Mesodermal cell (in vitro differentiated cells): ENCODE results near the gene RYR2.
"Not testable (repeated sequence)": the region's sequence is repeated elsewhere in the genome, so short reads cannot be mapped to it uniquely, and the experiment has no call there.

Source experiments
- H3K27ac ChIP-seq: 2 replicates; pipeline ENCODE4 v1.7.0; 2013; ENCODE audit warnings: mild to moderate bottlenecking, low read depth, low read length, moderate library complexity; ENCODE audit not compliant: severe bottlenecking
- H3K36me3 ChIP-seq: 2 replicates; pipeline ENCODE4 v1.7.1; 2013; ENCODE audit warnings: mild to moderate bottlenecking, low read length, moderate library complexity; ENCODE audit not compliant: control insufficient read depth, insufficient read depth
- H3K4me1 ChIP-seq: one replicate; pipeline ENCODE4 v1.7.1; 2013; ENCODE audit warnings: mild to moderate bottlenecking, low read length; ENCODE audit not compliant: insufficient read depth, control insufficient read depth, poor library complexity, severe bottlenecking
- H3K4me3 ChIP-seq: 2 replicates; pipeline ENCODE4 v1.7.0; 2013; ENCODE audit warnings: low read length, control low read depth, mild to moderate bottlenecking; ENCODE audit not compliant: insufficient read depth, poor library complexity, severe bottlenecking; ENCODE audit errors: extremely low read depth
- H3K9me3 ChIP-seq: 2 replicates; pipeline ENCODE4 v1.7.1; 2013; ENCODE audit warnings: mild to moderate bottlenecking, low read length, moderate library complexity; ENCODE audit not compliant: control insufficient read depth
- WGBS, 2 experiments: methylation state at CpG; one replicate each; pipeline ENCODE4 v1.1.5; 2013; ENCODE audit warnings: missing lambda C conversion rate in 2 of 2; ENCODE audit not compliant: insufficient coverage in 2 of 2; 5-methylcytosine and 5-hydroxymethylcytosine counted together

Gene RYR2

DNA sequence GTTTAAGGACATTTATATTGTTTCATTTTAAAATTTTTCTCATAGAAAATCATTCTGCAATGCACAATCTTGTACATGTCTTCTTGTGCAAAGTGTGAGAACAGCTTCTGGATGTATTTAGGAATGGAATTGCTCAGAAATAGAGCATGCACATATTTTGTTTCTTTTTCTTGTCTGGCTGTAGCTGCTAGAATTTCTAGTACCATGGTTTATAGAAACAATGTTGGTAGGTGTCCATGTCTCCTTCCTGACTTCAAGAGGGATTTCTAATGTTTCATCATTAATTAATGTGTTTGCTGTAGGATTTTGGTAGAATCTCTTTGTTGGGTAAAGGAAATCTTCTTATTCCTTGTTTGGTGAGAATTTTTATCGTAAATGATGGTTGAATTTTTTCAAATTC is 99.0 kb downstream of the RYR2 start:
- H3K27ac ChIP-seq: no peak overlapping the region
- H3K36me3 ChIP-seq: no peaks in the 10 kb centered on the region
- no peak overlapping the region for H3K4me3 ChIP-seq
- peaks cover 7% of the 10 kb centered on the region for H3K4me1 ChIP-seq
- WGBS, 2 experiments: 86% methylated on average over 1 of the region's 1 CpG; no CpG with 5 or more reads in 1 of the 2 experiments
- no peaks in the 10 kb centered on the region for H3K9me3 ChIP-seq

DNA sequence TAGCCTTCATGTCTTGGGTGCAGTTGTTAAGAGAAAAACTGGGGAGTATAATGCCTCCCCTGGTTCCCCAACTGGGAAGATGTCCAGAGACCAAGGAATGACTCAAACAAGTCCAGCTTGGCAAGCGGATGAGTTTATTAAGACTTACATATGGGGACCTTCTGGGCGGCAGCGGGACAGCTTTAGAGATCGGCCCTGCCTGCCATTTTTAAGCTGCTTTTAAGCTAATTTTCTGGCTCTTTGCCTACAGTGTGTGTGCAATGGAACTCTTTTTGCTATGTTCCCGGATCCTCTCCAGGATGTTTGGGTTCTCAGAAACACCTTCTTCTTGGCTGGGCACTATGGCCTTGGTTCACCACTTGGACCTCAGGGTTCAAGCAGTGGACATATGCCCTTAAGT is 99.5 kb downstream of the RYR2 start:
- H3K4me3 ChIP-seq: no peak overlapping the region
- H3K4me1 ChIP-seq: peaks cover 7% of the 10 kb centered on the region
- no peak overlapping the region for H3K27ac ChIP-seq
- H3K9me3 ChIP-seq: no peaks in the 10 kb centered on the region
- 90 to 95% methylated on average over 4 to 5 of the region's 5 CpGs for WGBS, 2 experiments
- no peaks in the 10 kb centered on the region for H3K36me3 ChIP-seq

GRCh38 chr1:237145379-237146135 is 103.6 kb downstream of the RYR2 start:
- no peaks in the 10 kb centered on the region for H3K36me3 ChIP-seq
- peaks cover 7% of the 10 kb centered on the region for H3K4me1 ChIP-seq
- H3K9me3 ChIP-seq: no peaks in the 10 kb centered on the region
- peak overlapping the region; percentile 91 for H3K27ac ChIP-seq
- no peak overlapping the region for H3K4me3 ChIP-seq
- WGBS, 2 experiments: 84 to 87% methylated on average over 4 of the region's 4 CpGs

DNA sequence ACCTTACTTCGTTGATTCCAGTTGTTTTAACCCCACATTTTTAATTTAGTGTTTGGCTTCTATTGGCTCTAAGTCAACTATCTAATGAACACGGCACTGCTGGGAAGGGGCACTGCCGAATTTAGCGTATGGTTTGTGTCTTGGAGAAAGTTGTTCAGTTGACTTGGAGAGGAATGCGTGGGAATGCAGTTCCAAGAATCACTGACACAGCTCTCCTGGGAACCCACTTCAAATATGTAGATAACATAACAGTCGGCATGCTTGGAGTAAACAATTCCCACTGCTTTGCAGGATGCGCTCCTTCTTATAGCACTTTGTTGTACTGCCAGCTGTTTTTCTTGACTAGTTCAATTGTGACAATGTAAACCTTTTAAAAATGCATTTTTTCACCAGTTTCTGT is 104.3 kb downstream of the RYR2 start:
- Histone ChIP-seq H3K36me3 (no peaks in the 10 kb centered on the region), H3K4me3 (no peak overlapping the region), H3K4me1 (peaks cover 7% of the 10 kb centered on the region), H3K9me3 (no peaks in the 10 kb centered on the region), H3K27ac (peak overlapping the region; percentile 91)
- 59 to 75% methylated on average over 4 to 5 of the region's 7 CpGs for WGBS, 2 experiments

GRCh38 chr1:237149857-237150256 is 107.9 kb downstream of the RYR2 start:
- 85% methylated on average over 2 of the region's 3 CpGs; no CpG with 5 or more reads in 1 of the 2 experiments for WGBS, 2 experiments
- Histone ChIP-seq H3K36me3 (no peaks in the 10 kb centered on the region), H3K9me3 (no peaks in the 10 kb centered on the region), H3K27ac (no peak overlapping the region), H3K4me3 (no peak overlapping the region), H3K4me1 (peaks cover 13% of the 10 kb centered on the region)

GRCh38 chr1:237151979-237152378 is 110.0 kb downstream of the RYR2 start:
- H3K4me1 ChIP-seq, H3K9me3 ChIP-seq, H3K4me3 ChIP-seq, H3K27ac ChIP-seq, H3K36me3 ChIP-seq: not testable (repeated sequence)
- WGBS, 2 experiments: 83% methylated on average over 3 of the region's 6 CpGs; no CpG with 5 or more reads in 1 of the 2 experiments

GRCh38 chr1:237152506-237153335 is 110.7 kb downstream of the RYR2 start:
- 84 to 94% methylated on average over 1 to 2 of the region's 5 CpGs for WGBS, 2 experiments
- H3K27ac ChIP-seq: peak overlapping the region; percentile 30
- peaks cover 6% of the 10 kb centered on the region for H3K4me1 ChIP-seq
- H3K36me3 ChIP-seq: no peaks in the 10 kb centered on the region
- H3K9me3 ChIP-seq: no peaks in the 10 kb centered on the region
- no peak overlapping the region for H3K4me3 ChIP-seq

- Histone ChIP-seq H3K36me3 (no peaks in the 10 kb centered on the region), H3K27ac (no peak overlapping the region), H3K9me3 (no peaks in the 10 kb centered on the region), H3K4me3 (no peak overlapping the region), H3K4me1 (peaks cover 6% of the 10 kb centered on the region)
- 76 to 87% methylated on average over 2 to 3 of the region's 5 CpGs for WGBS, 2 experiments
Observed at GRCh38 chr1:237154157-237154556, 112.2 kb downstream of the RYR2 start.

DNA sequence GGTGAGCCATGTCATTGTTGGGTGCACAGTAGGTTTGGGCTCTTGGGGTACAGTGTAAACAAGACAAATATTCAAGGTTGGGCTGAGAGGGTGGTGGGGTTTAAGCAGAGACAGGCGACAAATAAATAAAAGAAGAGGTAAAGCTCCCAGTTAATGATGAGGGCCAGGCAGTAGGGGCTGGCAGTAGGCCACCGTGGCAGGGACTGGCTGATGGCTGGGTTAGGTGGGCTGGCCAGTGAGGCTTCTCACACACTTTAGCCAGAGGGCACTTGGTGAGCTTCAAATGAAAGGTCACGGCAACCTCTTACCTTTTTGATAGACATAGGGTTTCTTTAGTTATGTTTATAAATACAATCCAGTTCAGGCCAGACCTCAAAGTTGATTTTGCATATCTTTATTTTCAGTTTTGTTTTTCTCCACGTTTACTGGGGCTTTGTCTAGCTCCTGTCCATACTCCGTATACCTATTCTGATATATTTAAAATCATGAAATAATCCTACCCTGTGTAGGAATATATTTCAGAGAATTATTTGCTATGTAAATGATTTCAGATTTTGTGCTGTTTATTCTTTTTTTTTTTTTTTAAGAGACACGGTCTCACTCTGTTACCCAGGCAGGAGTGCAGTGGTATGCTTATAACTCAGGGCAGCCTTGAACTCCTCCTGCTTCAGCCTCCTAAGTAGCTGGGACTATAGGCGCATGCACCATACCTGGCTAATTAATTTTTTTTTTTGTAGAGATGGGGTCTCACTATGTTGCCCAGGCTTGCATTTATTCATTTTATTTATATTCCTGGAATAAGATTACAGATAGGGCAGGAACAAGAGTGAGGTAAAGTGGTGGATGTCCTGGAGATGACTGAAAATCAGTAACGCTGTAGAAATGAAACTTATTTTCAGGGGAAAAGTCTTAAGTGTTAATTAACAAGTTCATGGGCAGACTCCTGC is 122.7 kb downstream of the RYR2 start:
- Histone ChIP-seq H3K4me1 (no peaks in the 10 kb centered on the region), H3K36me3 (no peaks in the 10 kb centered on the region), H3K4me3 (no peak overlapping the region), H3K9me3 (no peaks in the 10 kb centered on the region), H3K27ac (no peak overlapping the region)
- 93 to 100% methylated on average over 2 to 4 of the region's 8 CpGs for WGBS, 2 experiments

GRCh38 chr1:237166086-237166485 is 124.1 kb downstream of the RYR2 start:
- no peaks in the 10 kb centered on the region for H3K9me3 ChIP-seq
- 87% methylated on average over 1 of the region's 1 CpG; no CpG with 5 or more reads in 1 of the 2 experiments for WGBS, 2 experiments
- H3K27ac ChIP-seq: no peak overlapping the region
- H3K4me1 ChIP-seq: no peaks in the 10 kb centered on the region
- no peak overlapping the region for H3K4me3 ChIP-seq
- H3K36me3 ChIP-seq: no peaks in the 10 kb centered on the region
